Endometrial microvascular endothelial cells (primary cell): ENCODE results near the gene PDRG1. TPM values are rescaled to one million over a fixed set of nuclear protein-coding genes. Genes with fewer than 3 reads are reported as not detected.

ENCODE experiments used
- in situ Hi-C: cut with HindIII; loops from 2 replicates; pipeline ENCODE4 v1.10.0; 2017; ENCODE audit warnings: low sequenced_read_pairs, low pct_unique_long_range_greater_than_20kb; ENCODE audit errors: inconsistent ontology term
- total RNA-seq: library from RNA; depleted of rRNA; stranded (reverse); fragments of >200 nt; gene quantifications from one replicate; pipeline ENCODE4 v1.2.3, GENCODE V29; 2015; ENCODE audit errors: inconsistent ontology term

The PDRG1 gene
- total RNA-seq = 18.4 TPM

DNA sequence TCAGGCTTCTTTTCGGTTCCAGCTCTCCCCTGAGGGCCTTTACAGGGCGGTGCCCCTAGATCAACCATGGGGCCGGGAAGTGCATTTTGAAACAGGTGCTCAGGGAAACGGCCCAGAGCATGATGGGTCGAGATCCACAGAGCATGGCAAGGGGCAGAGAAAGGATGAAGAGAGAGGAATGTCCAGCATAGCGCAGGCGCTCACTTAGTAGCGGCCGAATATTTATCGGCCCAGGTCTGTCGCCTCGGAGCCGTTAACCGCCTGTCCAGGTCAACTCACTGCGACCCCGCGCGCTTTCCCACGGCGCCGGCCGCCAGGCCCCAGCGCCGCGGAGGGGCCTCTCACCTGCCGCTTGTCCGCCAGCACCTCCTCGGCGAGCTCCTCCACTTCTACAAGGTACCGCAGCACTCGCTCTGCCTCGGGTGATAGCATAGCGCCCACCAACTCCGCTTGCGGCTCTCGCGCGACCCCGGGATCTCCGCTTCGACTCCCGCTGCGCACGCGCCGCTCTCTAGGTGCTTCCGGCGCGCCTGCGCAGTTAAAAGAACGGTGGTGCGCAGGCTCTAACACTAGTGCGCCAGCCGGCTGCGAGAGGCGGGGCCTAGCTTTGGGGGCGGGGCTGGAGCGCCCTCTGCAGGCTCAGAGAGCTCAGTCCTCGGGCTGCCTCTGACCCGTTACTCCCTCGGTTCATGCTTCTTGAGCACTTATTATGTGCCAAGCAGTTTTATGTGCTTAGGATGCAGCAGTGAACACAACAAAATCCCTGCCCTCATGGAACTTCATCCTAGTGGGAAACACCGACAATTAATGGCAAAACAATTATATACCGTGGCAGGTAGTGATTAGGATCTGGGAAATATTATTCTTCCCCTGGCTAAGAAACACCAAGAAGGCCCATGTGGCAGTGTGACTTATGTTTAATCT, at the start of gene PDRG1:
PDRG1 (minus strand) TSS at position 517 of the 924 bp plus-strand sequence; CDS start at position 432, 85 bp downstream.
- in situ Hi-C loops = no loop called here

DNA sequence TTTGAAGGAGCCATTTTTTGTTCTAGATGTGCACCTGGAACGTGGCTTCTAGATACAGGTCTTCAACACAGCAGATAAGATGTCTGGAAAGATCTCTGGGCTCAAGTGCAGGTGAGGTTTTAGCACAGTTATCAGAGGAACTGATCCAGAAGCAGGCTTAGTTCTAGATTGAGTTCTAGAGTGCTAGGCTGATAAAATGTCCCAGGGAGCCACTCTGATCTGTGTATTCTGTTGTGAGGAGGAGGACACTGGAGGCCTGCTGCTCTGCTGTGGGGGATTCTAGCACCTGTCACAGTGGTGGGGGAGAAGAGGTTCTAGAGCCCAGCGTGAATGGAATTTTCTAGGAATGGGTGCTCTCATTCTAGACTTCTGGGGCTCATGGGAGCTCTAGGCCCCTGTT, 46.4 kb upstream of the PDRG1 start:
- in situ Hi-C loops = no loop called here

GRCh38 chr20:31996996-31997395, 45.1 kb upstream of the PDRG1 start:
- in situ Hi-C loops = no loop called here

- in situ Hi-C loops = no loop called here
Measured at GRCh38 chr20:31992086-31992485, 40.2 kb upstream of the PDRG1 start.

DNA sequence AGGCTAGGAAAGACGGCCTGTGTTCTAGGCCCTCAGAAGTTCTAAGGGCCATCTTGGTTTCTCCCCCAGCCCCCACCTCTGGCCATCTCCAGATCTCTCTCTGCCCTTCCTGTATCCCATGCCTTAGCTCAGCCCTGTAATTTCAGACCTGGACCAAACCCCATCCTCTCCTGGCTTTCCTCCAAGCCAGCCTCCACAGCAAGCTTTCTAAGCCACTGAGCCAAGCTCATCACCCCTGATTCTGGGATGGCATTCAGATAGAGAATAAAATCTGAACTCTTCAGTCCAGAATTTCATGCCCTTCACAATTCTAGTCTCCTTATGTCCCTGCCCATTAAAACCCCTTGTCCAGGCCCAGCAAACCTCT, 39.5 kb upstream of the PDRG1 start:
- in situ Hi-C loops = no loop called here

- in situ Hi-C loops = no loop called here
Measured at GRCh38 chr20:31990641-31991338, 38.9 kb upstream of the PDRG1 start.

DNA sequence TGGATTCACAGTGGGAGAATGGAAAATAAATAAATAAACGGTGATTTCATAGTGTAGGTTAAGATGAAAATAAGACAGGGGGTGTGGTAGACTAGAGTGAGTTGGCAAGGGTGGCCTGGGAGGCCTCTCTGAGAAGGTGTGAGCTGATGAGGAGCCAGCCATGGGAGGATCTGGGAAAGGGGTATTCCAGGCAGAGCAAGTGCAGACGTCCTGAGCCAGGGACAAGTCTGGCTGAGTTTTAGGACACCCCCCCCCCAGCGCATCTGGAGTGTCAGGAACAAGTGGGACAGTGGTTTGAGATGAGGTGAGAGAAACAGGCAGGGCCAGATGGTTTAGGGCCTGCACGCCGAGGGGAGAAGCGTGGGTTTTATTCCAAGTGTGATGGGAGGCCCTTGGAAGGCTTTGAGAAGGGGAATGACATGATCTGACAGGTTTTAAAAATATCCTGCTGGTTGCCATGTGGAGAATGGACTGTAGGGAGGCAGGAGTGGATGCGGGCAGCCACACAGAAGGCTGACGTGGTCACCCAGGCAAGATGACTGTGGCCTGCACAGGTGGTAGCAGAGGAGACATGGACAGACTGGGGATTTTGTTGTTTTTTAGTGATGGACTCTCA, 37.3 kb upstream of the PDRG1 start:
- in situ Hi-C loops = no loop called here

GRCh38 chr20:31988430-31989015, 36.7 kb upstream of the PDRG1 start:
- in situ Hi-C loops = no loop called here

DNA sequence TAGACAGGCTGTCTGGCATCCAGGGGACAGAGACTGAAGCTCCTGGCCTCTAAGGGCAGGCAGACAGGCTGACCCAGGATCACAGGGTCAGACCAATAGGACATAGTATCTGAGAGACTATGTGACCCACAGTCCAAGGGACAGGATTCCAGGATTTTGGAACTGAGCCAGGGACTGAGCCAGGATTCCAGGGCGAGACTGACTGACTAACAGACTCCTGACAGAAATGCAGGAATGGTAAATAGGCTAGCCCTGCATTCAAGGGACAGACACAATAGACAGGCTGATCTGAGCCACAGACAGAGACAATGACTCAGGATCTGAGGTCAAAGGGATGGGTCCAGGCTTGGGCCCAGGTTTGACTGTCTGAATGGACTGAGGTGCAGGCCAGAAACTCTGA, 35.9 kb upstream of the PDRG1 start:
- in situ Hi-C loops = no loop called here

- in situ Hi-C loops = no loop called here
Measured at GRCh38 chr20:31984981-31985471, 33.2 kb upstream of the PDRG1 start.

DNA sequence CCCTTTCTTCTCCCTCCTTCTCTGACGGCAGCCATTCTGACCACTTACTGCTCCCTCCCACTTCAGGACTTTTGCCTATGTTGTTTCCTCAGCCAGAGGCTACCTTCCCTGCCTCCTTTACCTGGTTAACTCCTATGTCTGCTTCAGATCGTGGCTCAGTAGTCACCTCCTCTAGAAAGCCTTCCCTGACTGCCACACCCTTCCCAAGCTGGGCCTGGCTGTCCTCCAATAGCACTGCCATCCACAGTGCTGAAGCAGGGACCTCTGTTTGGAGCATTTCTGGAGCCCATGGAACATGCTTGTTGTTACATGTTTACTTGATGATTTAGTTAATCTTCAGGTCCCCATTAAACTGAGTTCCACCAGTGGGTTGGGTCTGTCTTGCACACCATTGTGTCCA, 29.9 kb upstream of the PDRG1 start:
- in situ Hi-C loops = no loop called here

DNA sequence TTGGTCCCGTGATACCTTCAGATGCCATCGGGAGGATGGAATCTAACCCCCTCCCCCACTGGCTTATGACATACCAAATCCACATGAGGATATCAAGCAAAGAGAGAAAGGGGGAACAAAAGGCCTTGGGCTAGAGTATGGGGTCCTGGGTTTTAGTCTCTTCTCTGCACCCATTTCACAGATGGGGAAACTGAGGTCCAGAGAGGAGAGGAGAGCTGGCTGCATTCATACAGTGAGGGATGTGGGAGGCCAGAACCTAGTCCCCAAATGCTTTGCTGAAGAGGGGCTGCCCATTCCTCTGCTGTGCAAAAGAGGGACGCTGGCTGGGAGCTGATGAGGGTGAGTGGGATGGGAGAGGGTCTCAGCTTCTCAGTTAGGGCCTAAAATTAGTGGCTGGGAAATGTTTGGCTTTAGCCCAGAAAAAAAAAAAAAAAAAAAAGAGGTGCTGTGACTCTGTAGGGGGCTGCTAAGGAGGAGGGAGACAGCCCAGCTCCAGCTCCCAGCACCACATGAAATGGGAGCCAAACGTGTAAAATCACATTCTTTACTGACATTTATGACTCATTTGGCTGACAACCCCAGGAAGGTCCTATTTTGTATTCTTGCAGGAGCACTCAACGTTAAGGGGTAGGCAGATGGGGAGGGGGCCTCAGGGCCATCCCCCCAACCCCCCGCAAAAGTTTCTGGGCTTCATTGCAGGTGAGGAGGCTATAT, 28.0 kb upstream of the PDRG1 start:
- in situ Hi-C loops = no loop called here

- in situ Hi-C loops = no loop called here
Measured at GRCh38 chr20:31977080-31977479, 25.2 kb upstream of the PDRG1 start.

- in situ Hi-C loops = no loop called here
Measured at GRCh38 chr20:31975874-31976273, 24.0 kb upstream of the PDRG1 start.

DNA sequence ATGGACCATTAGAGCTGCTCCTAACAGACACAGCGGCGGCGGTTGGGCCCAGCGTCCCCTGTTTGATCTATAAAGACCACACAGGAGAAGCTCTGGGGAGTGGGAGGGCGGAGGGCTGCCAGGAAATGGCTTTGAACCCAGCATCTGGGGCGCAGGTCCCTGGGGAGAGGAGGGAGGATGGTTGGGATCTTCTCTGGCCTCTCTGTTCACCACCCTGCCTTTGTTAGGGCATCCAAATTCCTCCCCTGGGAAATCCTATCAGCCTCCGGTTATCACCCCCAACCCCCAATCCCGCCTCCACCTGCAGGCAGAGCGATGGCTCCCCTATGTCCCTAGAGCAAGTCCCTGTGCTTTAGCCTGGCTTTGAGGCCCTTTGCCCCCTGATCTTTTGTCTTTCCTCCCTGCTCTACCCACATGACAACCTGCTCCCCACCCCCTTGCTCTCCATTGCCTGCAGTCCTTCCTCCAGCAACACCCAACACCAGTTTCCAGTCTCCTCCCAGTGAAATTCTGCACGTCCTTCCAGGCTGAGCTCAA, 23.2 kb upstream of the PDRG1 start:
- in situ Hi-C loops = no loop called here

- in situ Hi-C loops = no loop called here
Measured at GRCh38 chr20:31974296-31974695, 22.4 kb upstream of the PDRG1 start.

DNA sequence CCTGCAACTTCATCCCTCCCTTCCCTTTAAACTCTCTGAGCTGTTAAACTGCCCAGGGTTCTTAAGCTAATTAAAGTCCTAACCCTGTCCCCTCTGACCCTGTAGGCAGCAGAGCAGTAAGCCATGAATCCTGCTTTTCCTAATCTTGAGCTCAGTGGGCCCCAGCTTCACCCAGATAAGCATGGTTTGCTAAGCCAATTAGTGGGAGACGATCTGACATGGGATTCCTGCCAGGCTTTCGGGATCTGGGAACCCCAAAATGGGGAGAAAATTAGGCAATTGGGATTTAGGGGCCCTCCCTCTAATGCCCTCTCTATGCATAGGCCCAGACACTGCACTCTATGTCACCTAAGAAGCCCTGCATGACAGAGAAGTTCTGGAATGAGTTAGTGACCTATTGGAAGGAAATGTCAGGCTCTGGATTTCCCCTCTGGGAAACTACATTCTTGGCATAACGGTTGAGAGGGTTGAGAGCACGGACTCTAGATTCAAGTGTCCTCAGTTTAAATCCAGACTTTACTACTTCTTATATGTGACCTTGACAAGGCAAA, 20.7 kb upstream of the PDRG1 start:
- in situ Hi-C loops = no loop called here

GRCh38 chr20:31969991-31970390, 18.1 kb upstream of the PDRG1 start:
- in situ Hi-C loops = no loop called here
